AG08395 (cell line): Measurements from ENCODE around the gene PLCB3.
"Not testable (repeated sequence)": the region's sequence is repeated elsewhere in the genome, so short reads cannot be mapped to it uniquely, and the experiment has no call there.

Source experiments
- DNase-seq: peaks from one replicate; pipeline ENCODE4 v3.0.0; 2012; ENCODE audit warnings: mixed read lengths, low spot score

Gene PLCB3

DNA sequence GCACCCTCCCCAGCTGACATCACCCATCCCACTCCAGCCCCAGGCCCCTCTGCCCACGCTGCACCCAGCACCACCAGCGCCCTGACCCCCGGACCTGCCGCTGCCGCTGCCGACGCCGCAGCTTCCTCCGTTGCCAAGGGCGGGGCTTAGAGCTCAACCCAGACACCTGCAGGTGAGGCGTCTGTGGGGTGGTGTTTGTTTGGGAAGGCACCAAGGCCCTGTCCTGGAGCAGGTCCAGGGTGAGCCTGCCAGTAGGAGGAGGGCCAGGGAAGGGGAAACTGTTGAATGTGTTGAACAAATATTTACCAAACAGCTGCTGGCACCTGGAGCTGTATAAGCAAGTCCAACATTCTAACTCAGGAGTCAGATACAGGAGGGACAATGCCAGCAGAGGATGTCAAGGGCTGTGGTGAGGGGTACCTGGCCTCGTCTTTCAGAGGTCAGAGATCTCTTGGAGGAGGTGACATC is 13.8 kb upstream of the PLCB3 start:
- DNase-seq, result no peak

DNA sequence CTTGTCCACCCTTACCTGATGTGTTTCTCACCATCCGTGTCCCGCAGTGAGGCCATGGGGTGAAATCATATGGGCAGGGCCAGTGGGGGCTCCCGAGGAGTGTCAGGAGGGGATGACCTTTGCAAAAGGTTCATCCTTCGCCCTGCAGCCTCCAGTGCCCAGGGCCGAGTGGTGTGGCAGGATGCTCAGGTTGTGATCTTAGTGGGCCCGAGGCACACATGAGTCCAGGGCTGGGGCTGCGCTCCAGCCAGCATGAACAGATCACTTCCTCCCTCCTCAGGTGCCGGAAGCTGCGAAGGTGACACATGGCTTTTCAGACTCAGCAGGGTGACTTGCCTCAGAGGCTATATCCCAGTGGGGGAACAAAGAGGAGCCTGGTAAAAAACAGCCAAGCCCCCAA is 13.3 kb upstream of the PLCB3 start:
- DNase-seq, result no peak

DNA sequence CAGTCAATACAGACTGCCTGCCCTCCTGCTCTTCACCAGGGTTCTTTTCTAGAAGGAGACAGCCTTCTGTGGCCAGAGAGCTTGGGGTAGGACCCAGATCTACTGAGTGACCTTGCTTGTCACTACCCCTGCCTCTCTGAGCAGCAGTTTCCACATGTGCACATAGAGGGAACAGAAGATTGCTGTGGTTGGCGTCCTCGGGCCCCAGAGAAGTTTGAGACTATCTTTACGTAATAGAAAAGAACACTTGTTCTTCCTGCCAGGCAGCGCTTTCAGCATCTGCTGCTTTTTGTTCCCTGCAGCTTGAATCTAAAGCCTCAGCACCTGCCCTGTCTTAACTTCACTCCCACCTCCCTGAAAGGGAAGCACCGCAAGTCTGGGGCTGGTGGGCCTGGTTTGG is 12.3 kb upstream of the PLCB3 start:
- no peak for DNase-seq

DNA sequence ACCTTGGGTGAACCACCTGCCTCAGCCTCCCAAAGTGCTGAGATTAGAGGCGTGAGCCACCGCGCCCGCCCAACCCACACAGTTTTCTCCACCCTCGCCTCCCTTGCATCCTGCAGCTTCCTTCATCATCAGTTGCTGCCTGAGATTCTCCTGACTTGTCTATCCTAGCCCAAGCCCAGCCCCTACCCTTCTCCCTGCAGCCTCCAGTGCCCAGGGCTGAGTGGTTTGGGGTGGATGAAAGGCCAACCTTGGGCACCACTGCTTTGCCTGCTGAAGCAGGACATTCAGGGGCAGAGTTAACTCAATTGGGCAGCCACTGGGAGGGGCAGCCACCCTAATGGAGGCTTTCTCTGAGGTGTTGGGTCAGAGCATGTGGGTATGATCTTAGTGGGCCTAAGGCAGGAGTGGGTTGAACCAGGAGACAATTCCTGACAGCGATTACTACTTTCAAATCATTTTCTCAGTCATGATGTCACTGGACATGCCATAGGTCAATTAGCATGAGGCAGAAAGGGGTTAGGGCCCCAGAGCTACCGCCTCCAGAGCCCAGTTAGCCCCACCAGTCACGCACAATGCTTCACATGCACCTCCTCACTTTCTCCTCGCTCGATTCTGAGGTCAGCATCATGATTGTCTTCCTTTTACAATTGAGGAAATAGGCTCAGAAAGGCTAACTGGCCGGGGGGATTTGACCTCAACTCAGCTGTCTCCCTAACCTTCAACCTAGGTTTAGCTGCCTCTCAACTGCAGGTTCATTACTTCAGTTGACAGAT is 11.5 kb upstream of the PLCB3 start:
- DNase-seq, result no peak

DNA sequence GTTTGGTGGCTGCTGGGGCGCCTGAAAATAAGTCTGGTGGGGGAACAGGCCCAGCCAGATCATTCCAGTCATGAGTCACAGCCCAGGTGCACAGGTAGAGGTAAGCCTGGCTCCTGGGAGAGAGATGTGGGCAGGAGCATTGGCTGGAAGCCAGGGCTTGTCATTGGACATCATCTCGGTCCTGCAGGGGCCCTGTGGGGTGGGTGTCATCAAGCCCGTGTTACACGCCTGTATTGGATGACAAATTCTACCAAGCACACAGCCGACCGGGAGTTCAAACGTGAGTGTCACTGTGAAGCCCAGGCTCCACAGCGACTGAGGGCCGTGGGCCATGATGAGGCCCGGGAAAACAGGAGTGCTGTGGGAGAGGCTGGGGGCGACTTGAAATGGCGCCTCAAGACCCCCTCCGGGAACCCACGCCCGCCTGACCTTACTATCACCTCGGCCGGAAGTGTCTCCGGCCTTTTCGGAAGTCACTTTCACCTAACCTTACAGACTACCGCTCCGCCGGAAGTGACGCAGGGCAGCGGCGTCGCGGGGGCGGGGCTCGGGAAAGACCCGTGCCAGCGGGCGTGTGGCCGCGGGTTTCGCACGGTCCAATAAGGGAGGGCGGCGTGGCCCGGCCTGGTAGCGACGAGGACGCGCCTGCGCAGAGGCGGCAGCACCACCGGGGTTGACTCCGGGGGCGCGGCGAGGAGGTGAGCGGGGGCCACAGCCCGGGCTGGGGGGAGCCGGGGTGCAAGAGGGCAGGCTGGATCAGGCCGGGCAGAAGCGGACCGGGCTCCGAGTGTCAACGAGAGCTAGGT is 10.7 kb upstream of the PLCB3 start, which contains the start of gene FKBP2:
Gene FKBP2 (plus strand): TSS at position 661 of the 806 bp plus-strand sequence. CDS start 1,293 bp downstream, outside the sequence.
- peak; percentile 99 for DNase-seq

DNA sequence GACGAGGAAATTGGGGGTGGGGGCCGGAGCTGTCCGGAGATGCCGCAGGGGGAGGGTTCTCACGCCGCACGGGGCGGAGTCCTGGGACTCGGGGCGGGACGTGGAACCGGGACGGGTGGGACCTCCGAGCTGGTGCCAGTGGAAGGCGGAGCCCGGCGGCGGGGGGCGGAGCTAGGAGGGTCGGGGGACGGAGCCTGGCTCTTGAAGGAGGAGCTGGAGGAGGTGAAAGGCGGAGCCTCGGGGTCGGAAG is 10.2 kb upstream of the PLCB3 start:
- DNase-seq, result peak; percentile 98

DNA sequence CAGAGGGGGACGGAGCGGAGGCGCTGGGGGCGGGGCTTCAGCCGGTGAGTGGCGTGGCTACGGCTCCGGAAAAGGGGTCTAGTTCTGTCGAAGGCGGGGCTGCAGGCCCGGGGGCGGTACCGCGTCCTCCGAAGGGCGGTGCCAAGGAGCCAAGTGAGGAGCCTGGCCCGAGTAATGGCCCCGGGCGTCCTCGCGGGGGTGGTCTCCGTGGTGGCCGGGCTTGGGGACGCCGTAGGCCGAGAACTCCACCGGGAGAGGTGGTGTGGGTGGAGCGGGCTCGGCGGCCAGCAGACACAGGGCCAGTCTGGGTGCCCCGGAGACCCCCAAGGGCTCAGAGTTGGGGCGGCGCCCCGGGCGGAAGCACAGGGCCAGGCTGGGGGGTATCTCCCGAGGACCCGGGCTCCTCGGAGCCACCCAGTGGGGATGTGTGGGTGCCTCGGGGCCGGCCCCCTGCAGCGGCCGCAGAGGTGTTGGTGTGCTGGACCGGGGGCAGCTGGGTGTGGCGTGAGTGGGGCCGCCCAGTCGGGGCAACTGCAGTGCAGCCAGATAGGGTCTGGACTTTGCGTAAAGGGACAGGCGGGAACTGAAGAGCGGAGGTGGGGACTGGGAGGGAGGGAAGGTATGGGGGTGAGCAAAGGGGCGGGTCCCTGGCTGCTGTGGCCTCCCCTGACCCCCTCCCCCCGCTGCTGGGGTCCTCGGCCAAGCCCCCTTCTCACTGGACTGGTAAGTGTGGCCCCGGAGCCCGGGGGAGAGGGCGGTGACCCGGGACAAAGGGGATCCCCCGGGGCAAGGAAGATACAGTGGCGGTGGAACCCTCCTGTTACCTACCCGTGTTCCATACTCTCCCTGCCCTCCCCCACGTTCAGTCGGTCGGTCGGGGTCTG is 9.6 kb upstream of the PLCB3 start:
- no peak for DNase-seq

DNA sequence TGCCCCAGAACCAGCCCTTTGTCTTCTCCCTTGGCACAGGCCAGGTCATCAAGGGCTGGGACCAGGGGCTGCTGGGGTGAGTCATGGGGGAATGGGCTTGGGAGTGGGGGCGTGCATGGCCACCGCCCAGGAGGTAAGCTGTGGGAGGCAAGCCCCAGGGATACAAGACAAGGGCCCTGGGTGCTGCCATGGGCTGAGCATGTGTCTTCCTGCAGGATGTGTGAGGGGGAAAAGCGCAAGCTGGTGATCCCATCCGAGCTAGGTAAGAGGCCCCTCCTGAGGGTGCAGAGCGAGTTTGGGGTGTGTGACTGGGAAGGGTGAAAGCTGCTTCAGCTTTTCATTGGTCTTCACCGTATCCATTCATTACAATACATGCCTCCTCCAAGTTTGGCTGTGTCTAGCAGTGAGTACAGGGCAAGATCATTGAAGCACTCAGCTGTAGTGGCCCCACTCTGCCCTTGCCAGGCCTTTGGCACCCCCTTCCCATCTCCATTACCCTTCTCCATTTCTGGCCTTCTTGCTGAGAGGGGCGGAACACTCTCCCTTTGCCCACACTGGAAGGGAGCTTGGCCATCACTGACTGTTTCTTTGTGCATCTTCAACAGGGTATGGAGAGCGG is 8.0 kb upstream of the PLCB3 start:
- no peak for DNase-seq

DNA sequence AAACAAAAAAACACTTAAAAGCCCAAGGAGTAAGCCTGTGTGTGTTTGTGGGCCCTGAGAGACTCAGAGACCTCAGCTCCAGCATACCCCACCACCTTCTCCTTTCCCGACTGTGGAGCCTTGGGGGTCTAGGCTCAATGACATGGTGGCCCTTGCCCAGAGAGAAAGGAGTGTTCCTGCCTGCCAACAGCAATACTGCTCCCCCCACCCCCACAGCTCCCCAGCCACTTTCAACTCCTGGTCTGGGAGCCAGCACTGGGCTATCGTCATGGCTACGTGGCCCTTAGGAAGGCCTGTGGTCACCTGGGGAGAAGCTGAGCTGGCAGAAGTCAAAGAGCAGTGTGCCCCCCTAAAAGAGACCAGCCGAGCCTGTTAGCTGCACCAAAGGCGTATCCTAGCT is 7.2 kb upstream of the PLCB3 start:
- DNase-seq, result no peak

DNA sequence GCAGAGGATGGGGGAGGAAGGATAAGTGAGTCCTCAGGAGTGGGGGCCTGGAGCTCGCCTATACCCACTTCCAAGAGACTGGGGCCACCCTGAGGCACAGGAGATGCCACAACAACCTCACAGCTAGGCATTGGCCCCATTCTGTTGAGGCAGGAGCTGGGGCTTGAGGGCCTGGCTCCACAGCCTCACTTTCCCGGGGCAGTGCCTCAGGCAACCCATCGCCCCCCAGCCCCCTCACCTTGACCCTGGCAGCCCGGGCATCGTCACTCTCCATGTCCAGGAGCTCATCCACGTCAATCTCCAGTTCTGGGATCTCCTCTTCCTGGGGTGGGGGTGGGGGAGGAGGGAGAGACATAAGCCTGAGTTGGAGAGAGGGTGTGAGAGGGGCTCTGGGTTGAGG is 6.4 kb upstream of the PLCB3 start:
- DNase-seq, result no peak

DNA sequence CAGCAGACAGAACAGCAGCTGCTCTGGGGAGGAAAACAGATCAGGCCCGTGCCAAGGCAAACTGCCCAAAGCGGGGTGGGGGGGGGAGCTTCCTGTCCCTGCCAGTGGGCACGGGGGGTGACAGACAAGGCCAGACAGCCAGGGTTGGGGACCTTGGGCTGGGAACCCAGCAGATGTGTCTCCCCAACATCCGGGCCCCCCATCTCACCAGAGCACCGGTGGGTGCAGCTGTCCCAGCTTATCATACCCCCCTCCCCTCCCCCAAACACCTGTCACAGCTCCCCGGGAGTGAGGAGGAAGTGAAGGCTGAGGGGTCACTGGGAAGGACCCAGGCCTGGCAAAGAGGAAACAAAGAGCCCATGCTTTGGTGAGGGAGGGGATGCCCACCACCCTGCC is 5.9 kb upstream of the PLCB3 start:
- no peak for DNase-seq

DNA sequence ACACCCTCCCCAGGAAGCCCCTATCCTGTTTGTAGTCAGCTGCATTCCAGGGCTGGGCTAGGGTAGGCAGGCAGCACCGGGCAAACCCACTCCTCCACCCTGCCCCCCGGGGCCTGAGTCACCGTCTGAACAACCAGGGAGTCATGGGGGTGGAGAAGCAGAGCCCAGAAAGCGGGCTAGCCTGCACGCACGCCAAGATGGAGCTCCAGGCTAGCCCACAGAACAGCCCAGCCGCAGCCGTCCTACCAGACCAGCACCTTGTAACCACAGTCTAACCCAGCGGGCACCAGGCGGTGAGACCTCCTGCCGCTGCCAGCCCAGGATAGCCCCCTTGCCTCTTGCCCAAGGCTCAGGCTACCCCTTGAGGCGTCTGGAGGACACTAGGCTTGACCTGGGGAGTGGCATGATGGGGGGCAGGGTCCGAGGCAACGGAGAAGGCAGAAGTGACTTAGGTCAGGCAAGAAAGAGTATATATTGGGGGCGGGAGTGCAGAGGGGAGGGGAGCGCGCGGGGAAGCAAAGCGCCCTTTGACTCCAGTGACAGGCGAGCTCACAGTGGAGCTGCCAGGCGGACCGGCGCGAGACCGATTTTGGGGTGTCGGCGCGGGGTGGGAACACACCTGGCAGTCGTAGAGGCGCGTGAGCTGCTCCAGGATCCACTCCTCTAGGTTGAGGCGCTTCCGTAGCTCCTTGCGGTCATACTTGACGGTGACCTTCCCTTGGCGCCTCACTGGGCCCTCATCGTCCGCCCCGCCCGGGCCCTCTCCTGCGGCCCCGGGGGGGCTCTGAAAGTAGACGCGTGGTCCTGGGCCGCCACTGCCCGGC is 5.3 kb upstream of the PLCB3 start:
- DNase-seq, result peak; percentile 80

DNA sequence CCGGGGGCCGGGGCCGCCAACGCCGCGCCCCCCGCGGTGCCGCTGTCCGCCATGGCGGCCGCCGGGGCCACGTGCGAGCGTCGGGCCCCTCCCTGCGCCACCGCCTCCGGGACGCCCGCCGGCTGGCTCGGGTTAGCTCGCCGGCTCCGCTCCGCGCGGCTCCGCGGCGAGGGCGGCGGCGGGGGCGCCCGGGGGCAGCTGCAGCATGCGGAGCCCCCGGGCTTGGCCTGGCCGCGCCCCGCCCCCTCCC is 4.8 kb upstream of the PLCB3 start:
- not testable (repeated sequence) for DNase-seq

DNA sequence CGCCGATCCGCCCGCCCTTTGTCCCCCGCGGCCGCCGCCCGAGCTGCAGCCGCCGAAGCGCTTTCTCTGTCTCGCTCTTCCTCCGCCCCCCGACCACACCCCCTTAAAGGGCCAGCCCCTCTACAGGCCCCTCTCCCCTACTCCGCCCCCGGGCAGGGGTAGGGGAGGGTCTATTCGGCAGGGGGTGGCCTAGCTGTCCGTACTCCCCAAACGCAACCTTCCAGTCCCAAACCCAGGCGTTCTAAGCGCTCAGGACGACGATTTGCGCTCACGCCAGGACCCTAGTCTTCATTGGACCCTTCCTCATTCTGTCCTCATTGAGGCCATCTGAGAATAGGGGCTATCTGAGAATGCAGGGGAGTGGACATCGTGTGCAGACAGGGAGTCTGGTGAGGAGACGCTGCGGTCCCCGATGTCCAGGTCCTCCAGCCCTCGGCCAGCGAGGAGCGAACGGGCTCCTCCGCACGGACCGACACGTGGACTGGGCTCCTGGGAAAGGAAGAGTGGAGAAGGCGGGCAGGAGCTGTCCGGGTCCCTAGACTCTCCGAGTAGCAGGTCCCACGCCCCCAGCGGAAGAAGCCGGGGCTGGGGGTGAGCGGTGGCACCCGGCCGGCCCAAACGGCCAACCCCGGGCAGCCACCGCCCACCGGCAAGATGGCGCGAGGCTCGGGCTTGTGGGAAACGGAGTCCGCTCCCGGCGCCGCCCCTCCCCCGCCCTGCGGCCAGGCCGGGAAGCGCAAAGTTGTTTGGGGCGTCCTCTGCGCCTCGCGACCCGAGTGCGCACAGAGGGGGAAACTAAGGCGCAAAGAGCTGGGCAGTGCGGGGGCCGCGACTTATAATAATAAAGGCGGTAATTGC is 4.2 kb upstream of the PLCB3 start, which contains the start of gene PPP1R14B:
Gene PPP1R14B (minus strand): TSS at position 73 of the 858 bp plus-strand sequence. CDS start 270 bp downstream, outside the sequence.
- DNase-seq, result peak; percentile 89

DNA sequence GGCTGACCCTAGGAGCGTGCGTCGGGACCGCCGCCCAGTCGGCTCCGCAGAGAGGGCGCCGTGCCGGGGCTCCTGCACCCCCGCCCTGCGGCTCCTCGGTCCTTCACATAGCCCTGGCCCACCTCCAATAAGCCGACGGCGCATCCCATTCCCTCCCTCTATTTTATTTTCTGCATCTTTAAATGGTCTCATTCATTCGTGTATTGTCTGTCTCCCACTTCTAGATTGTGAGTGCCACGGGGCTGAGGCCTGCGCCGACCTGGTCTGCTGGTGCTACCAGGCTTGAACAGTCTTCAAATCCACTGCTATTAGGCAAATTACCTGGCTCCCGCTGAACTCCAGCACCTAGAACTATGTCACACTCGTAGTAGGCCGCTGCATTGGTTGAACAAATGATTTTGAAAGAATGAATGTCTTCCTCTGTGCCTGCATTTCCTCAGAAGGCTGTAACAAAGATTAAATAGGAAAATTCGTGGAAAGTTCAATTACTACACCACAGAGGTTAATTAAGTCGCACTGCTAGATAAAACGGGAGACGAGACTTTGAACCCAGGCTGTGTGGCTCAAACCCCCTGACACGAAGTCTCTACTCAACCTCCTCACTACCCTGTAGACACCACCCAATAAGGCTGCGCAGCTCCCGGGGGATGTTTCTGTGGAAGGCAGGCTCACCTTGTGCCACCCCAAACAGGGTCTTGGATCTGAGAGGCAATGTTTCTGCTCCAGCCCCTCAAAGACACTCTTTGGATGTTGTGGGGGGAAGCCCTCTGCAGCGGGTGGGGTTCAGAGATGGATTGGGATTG is 3.4 kb upstream of the PLCB3 start:
- DNase-seq, result no peak

DNA sequence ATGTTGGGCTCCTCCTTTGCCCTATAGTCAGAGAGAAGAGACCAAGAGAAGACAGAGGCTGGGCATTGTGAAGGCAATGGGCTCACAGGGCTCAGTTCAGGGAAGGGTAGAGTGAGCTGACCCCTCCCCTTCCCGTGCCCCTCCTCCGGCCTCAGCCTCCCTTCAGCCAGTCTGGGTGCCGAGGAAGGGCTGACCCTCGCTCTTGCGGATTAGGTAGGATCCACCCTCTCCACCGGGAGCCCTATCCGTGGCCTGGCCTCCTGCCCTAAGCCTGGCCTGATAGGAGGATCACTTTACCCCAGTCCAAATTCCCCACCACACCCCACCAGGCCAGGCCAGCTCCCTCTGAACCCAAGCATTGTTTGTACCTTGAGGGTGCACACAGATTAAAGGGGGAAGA is 2.8 kb upstream of the PLCB3 start:
- DNase-seq, result no peak

DNA sequence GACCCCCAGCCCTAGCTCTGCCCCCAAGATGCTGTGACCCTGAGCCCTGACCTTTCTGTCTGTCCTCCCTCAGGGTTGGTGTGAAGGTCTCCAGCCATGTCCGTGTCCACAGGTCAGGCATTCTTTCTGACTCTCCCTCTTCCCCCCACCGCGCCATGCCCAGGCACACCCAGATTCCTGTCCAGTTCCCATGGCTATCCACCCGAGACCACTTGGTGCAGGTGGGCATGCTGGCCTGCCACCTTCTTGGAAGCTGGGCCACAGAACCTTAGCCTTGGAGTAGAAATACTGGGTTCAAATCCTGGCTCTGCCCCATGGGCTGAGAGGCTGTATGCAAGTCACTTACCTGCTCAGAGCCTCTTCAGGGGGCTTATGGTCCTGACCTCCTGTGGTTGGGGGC is 2.3 kb upstream of the PLCB3 start:
- no peak for DNase-seq

DNA sequence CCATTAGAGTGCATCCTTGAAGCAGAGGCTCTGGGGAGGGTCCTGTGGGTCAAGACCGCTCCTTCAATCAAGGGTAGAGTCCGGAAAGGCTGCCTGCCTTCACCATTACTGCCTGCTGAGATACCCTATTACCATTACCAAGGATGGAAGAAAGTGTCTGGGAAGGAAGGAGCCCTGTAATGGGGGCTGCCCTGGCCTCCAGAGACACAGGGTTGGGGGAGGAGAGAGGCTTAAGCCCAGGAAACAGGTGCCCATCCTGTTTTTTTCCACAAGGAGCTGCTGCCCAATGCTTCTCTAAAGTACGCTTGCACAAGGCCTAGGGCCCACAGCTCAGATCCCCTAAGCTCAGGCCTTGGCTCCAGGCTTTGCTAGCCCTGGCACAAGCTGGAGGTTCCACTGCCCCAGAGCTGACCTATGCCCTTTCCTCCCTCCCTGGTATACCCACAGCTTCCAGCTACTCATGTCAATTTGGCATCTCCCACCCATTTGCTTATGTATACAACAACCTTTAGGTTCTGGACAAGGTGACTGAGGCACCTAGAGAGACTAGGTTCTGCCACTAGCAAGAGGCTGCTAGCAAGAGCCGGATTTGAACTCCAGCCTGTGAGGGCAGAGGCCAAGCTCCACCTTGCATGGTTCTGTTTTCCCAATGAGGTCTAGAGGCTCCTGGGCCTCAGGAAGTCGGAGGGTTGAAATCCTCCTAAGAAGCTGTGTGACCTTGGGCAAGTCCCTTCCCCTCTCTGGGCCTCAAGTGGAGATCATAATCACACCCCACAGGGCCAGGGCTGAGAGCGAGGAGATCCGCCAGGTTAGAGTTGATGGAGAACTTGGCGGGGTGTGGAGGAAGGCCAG is 1.5 kb upstream of the PLCB3 start:
- DNase-seq, result no peak
